HL-60 (cell line): ENCODE data around the gene JPH3.

ENCODE experiments used
- CTCF ChIP-seq: IDR thresholded peaks from one replicate; pipeline ENCODE4 v1.5.1; 2011; ENCODE audit warnings: low read length, control low read depth, inconsistent platforms; ENCODE audit not compliant: insufficient read depth
- POLR2AphosphoS5 ChIP-seq: IDR thresholded peaks from 2 replicates; pipeline ENCODE4 v1.6.1; 2012; ENCODE audit warnings: low read depth

DNA sequence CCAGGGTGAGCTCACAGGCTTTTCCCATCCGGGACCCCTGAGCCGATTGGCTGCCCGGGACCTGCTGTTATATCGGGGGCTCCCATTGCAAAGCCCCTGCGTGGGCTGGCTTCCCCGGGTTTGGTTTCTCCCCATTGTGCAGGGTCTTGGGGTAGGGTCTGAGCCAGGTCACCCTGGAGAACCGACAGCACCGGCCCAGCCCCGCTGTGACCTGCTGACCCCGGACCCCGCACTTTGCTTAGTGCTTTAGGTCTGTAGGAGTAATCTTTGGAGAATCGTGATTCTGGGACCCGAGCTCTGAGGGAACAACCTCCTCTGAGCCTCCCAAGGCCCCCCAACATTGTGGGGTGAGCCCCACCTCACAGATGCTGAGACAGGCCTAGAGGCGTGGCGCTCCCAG lies 62.9 kb downstream of the JPH3 start:
- no peak for TF ChIP-seq CTCF
- no peak for TF ChIP-seq POLR2AphosphoS5
